ENCODE measurements around the gene DNAAF9. TPM values are rescaled to one million over a fixed set of nuclear protein-coding genes. Genes with fewer than 3 reads are reported as not detected.

The DNAAF9 gene
- total RNA-seq, 1 experiment from 2014 or later, result 7.6 TPM

- ChIA-PET POLR2A (interaction anchor here (0.6 to 2.2 kb wide), 8 partner anchors 8 to 1533 kb away, joined by 3 to 9 read pairs (median 4); no protein-coding TSS in a partner anchor), CTCF (interaction anchor here (0.6 to 1.1 kb wide), 3 partner anchors 10 to 1035 kb away, joined by 3 to 4 read pairs (median 4); no protein-coding TSS in a partner anchor)
- intact Hi-C loops (cut with micrococcal nuclease), result no loop called here
- Mint-ChIP-seq H3K27me3 (ENCODE audit: insufficient read depth, unreplicated experiment) (no peaks in the 10 kb centered on the region), H3K4me1 (ENCODE audit: insufficient read depth, unreplicated experiment) (peaks cover 11% of the 10 kb centered on the region), H3K27ac (ENCODE audit: low read depth, unreplicated experiment) (no peak overlapping the region), H3K4me3 (ENCODE audit: unreplicated experiment) (no peak overlapping the region), H3K36me3 (ENCODE audit: insufficient read depth, unreplicated experiment) (no peaks in the 10 kb centered on the region), H3K9me3 (ENCODE audit: unreplicated experiment) (peaks cover 9% of the 10 kb centered on the region)
- BruUV-seq (replicated peaks), result no TSS peak
- DNase-seq (ENCODE audit: unreplicated experiment), result no peak
- TF ChIP-seq, protein P1, sequence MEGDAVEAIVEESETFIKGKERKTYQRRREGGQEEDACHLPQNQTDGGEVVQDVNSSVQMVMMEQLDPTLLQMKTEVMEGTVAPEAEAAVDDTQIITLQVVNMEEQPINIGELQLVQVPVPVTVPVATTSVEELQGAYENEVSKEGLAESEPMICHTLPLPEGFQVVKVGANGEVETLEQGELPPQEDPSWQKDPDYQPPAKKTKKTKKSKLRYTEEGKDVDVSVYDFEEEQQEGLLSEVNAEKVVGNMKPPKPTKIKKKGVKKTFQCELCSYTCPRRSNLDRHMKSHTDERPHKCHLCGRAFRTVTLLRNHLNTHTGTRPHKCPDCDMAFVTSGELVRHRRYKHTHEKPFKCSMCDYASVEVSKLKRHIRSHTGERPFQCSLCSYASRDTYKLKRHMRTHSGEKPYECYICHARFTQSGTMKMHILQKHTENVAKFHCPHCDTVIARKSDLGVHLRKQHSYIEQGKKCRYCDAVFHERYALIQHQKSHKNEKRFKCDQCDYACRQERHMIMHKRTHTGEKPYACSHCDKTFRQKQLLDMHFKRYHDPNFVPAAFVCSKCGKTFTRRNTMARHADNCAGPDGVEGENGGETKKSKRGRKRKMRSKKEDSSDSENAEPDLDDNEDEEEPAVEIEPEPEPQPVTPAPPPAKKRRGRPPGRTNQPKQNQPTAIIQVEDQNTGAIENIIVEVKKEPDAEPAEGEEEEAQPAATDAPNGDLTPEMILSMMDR (IDR thresholded peaks at IDR 0.05; ENCODE audit: unreplicated experiment), result no peak
Observed at GRCh38 chr20:3400260-3401155, 7.0 kb downstream of the DNAAF9 start.

DNA sequence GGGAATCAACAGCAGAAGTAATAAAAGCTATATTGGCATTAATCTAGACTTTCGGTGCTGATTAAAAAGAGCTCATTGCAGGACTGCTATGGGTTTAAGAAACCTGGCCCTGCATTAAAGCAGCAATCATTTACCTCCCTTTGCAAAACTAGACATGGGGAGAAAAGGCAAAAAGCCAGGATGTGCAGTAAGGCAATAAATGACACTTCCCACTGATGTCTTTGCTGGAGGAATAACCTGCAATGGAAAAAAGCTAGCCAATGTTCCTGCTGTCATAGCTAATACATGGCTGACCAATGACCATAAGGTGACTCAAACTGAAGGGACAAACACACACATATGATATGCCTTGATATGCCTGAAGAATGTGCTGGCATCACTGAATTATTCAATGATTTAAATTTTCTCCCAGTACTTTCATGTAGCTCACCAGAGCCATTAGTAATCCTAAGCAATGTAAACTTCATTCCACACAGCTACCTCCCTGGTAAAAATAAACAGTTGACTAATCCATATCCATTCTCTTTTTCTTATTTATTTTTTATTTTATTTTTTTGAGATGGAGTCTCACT is 8.7 kb downstream of the DNAAF9 start:
- ChIA-PET POLR2A (interaction anchor here (1.0 to 1.6 kb wide), 3 partner anchors 10 to 22 kb away, joined by 3 to 10 read pairs (median 4); partner anchors contain the start of gene DNAAF9), CTCF (interaction anchor here (0.6 to 1.1 kb wide), 3 partner anchors 55 to 1952 kb away, joined by 3 to 4 read pairs (median 3); no protein-coding TSS in a partner anchor)
- Mint-ChIP-seq H3K27me3 (ENCODE audit: insufficient read depth, unreplicated experiment) (no peaks in the 10 kb centered on the region), H3K4me1 (ENCODE audit: insufficient read depth, unreplicated experiment) (peaks cover 5% of the 10 kb centered on the region), H3K9me3 (ENCODE audit: unreplicated experiment) (peaks cover 9% of the 10 kb centered on the region), H3K27ac (ENCODE audit: low read depth, unreplicated experiment) (no peak overlapping the region), H3K4me3 (ENCODE audit: unreplicated experiment) (no peak overlapping the region), H3K36me3 (ENCODE audit: insufficient read depth, unreplicated experiment) (no peaks in the 10 kb centered on the region)
- TF ChIP-seq, protein P1 (IDR thresholded peaks at IDR 0.05; ENCODE audit: unreplicated experiment), result no peak
- intact Hi-C loops (cut with micrococcal nuclease), result no loop called here
- BruUV-seq (replicated peaks), result no TSS peak
- DNase-seq (ENCODE audit: unreplicated experiment), result no peak

GRCh38 chr20:3396492-3396891 is 11.0 kb downstream of the DNAAF9 start:
- intact Hi-C loops (cut with micrococcal nuclease), result no loop called here
- Mint-ChIP-seq H3K4me3 (ENCODE audit: unreplicated experiment) (no peak overlapping the region), H3K4me1 (ENCODE audit: insufficient read depth, unreplicated experiment) (peaks cover 5% of the 10 kb centered on the region), H3K27ac (ENCODE audit: low read depth, unreplicated experiment) (no peak overlapping the region), H3K36me3 (ENCODE audit: insufficient read depth, unreplicated experiment) (no peaks in the 10 kb centered on the region), H3K27me3 (ENCODE audit: insufficient read depth, unreplicated experiment) (no peaks in the 10 kb centered on the region), H3K9me3 (ENCODE audit: unreplicated experiment) (peaks cover 9% of the 10 kb centered on the region)
- CTCF ChIA-PET, result no interaction called here
- DNase-seq (ENCODE audit: unreplicated experiment), result no peak
- no TSS peak for BruUV-seq (replicated peaks)
- POLR2A ChIA-PET, result interaction anchor here (0.7 to 1.2 kb wide), 3 partner anchors 12 to 38 kb away, joined by 3 read pairs; no protein-coding TSS in a partner anchor
- TF ChIP-seq, protein P1 (IDR thresholded peaks at IDR 0.05; ENCODE audit: unreplicated experiment), result no peak

- CTCF ChIA-PET, result interaction anchor here (0.5 kb wide), 1 partner anchor 18 kb away, joined by 3 read pairs; no protein-coding TSS in a partner anchor
- Mint-ChIP-seq H3K36me3 (ENCODE audit: insufficient read depth, unreplicated experiment) (no peaks in the 10 kb centered on the region), H3K27me3 (ENCODE audit: insufficient read depth, unreplicated experiment) (no peaks in the 10 kb centered on the region), H3K27ac (ENCODE audit: low read depth, unreplicated experiment) (no peak overlapping the region), H3K4me3 (ENCODE audit: unreplicated experiment) (no peak overlapping the region), H3K9me3 (ENCODE audit: unreplicated experiment) (peaks cover 9% of the 10 kb centered on the region), H3K4me1 (ENCODE audit: insufficient read depth, unreplicated experiment) (peaks cover 5% of the 10 kb centered on the region)
- DNase-seq (ENCODE audit: unreplicated experiment), result no peak
- TF ChIP-seq, protein P1 (IDR thresholded peaks at IDR 0.05; ENCODE audit: unreplicated experiment), result no peak
- intact Hi-C loops (cut with micrococcal nuclease), result no loop called here
- BruUV-seq (replicated peaks), result no TSS peak
- POLR2A ChIA-PET, result no interaction called here
Observed at GRCh38 chr20:3392756-3393155, 14.7 kb downstream of the DNAAF9 start.
